ENCODE results near the gene ULK4.
"Not testable (repeated sequence)": the region's sequence is repeated elsewhere in the genome, so short reads cannot be mapped to it uniquely, and the experiment has no call there.

The ULK4 gene

GRCh38 chr3:41700155-41700554 is 261.7 kb downstream of the ULK4 start:
- no peaks in the 10 kb centered on the region for H3K4me1 ChIP-seq (ENCODE audit: insufficient read depth, low read length)
- H3K27me3 ChIP-seq (ENCODE audit: control insufficient read depth in 1 of 2, insufficient read depth in 2 of 2, low read length in 2 of 2) = no peaks in the 10 kb centered on the region
- no peak overlapping the region for H3K9ac ChIP-seq (ENCODE audit: low read length)
- no peak overlapping the region for H3K27ac ChIP-seq (ENCODE audit: low read depth, low read length)
- no peaks in the 10 kb centered on the region for H3K9me3 ChIP-seq (ENCODE audit: low read length)
- no peaks in the 10 kb centered on the region for H3K36me3 ChIP-seq (ENCODE audit: insufficient read depth, low read length)
- no peak overlapping the region for H3K4me3 ChIP-seq (ENCODE audit: low read depth in 1 of 2, low read length in 2 of 2)

- Histone ChIP-seq H3K4me1 (ENCODE audit: insufficient read depth, low read length) (no peaks in the 10 kb centered on the region), H3K4me3 (ENCODE audit: low read depth in 1 of 2, low read length in 2 of 2) (no peak overlapping the region), H3K36me3 (ENCODE audit: insufficient read depth, low read length) (no peaks in the 10 kb centered on the region), H3K9me3 (ENCODE audit: low read length) (no peaks in the 10 kb centered on the region), H3K9ac (ENCODE audit: low read length) (no peak overlapping the region), H3K27ac (ENCODE audit: low read depth, low read length) (no peak overlapping the region), H3K27me3 (ENCODE audit: control insufficient read depth in 1 of 2, insufficient read depth in 2 of 2, low read length in 2 of 2) (no peaks in the 10 kb centered on the region)
These were observed 263.0 kb downstream of the ULK4 start for GRCh38 chr3:41698898-41699297.

GRCh38 chr3:41697702-41698101 is 264.2 kb downstream of the ULK4 start:
- H3K27me3 ChIP-seq (ENCODE audit: control insufficient read depth in 1 of 2, insufficient read depth in 2 of 2, low read length in 2 of 2) = no peaks in the 10 kb centered on the region
- no peaks in the 10 kb centered on the region for H3K4me1 ChIP-seq (ENCODE audit: insufficient read depth, low read length)
- H3K4me3 ChIP-seq (ENCODE audit: low read depth in 1 of 2, low read length in 2 of 2) = no peak overlapping the region
- H3K36me3 ChIP-seq (ENCODE audit: insufficient read depth, low read length) = no peaks in the 10 kb centered on the region
- no peaks in the 10 kb centered on the region for H3K9me3 ChIP-seq (ENCODE audit: low read length)
- H3K9ac ChIP-seq (ENCODE audit: low read length) = no peak overlapping the region
- H3K27ac ChIP-seq (ENCODE audit: low read depth, low read length) = no peak overlapping the region

- not testable (repeated sequence) for H3K27me3 ChIP-seq (ENCODE audit: control insufficient read depth in 1 of 2, insufficient read depth in 2 of 2, low read length in 2 of 2); H3K9me3 ChIP-seq (ENCODE audit: low read length); H3K4me3 ChIP-seq (ENCODE audit: low read depth in 1 of 2, low read length in 2 of 2); H3K4me1 ChIP-seq (ENCODE audit: insufficient read depth, low read length); H3K36me3 ChIP-seq (ENCODE audit: insufficient read depth, low read length); H3K9ac ChIP-seq (ENCODE audit: low read length); H3K27ac ChIP-seq (ENCODE audit: low read depth, low read length)
These were observed 266.1 kb downstream of the ULK4 start for GRCh38 chr3:41695806-41696205.

GRCh38 chr3:41693799-41694198 is 268.1 kb downstream of the ULK4 start:
- H3K4me3 ChIP-seq (ENCODE audit: low read depth in 1 of 2, low read length in 2 of 2) = no peak overlapping the region
- H3K27ac ChIP-seq (ENCODE audit: low read depth, low read length) = no peak overlapping the region
- no peaks in the 10 kb centered on the region for H3K9me3 ChIP-seq (ENCODE audit: low read length)
- peaks cover 9% of the 10 kb centered on the region for H3K4me1 ChIP-seq (ENCODE audit: insufficient read depth, low read length)
- H3K27me3 ChIP-seq (ENCODE audit: control insufficient read depth in 1 of 2, insufficient read depth in 2 of 2, low read length in 2 of 2) = no peaks in the 10 kb centered on the region
- H3K9ac ChIP-seq (ENCODE audit: low read length) = no peak overlapping the region
- H3K36me3 ChIP-seq (ENCODE audit: insufficient read depth, low read length) = no peaks in the 10 kb centered on the region

- Histone ChIP-seq H3K27me3 (ENCODE audit: control insufficient read depth in 1 of 2, insufficient read depth in 2 of 2, low read length in 2 of 2) (no peaks in the 10 kb centered on the region), H3K36me3 (ENCODE audit: insufficient read depth, low read length) (no peaks in the 10 kb centered on the region), H3K4me1 (ENCODE audit: insufficient read depth, low read length) (peaks cover 11% of the 10 kb centered on the region), H3K9me3 (ENCODE audit: low read length) (no peaks in the 10 kb centered on the region), H3K9ac (ENCODE audit: low read length) (no peak overlapping the region), H3K4me3 (ENCODE audit: low read depth in 1 of 2, low read length in 2 of 2) (no peak overlapping the region), H3K27ac (ENCODE audit: low read depth, low read length) (no peak overlapping the region)
These were observed 270.9 kb downstream of the ULK4 start for GRCh38 chr3:41690766-41691563.

GRCh38 chr3:41688595-41689380 is 273.1 kb downstream of the ULK4 start:
- Histone ChIP-seq H3K4me1 (ENCODE audit: insufficient read depth, low read length) (peaks cover 11% of the 10 kb centered on the region), H3K27me3 (ENCODE audit: control insufficient read depth in 1 of 2, insufficient read depth in 2 of 2, low read length in 2 of 2) (no peaks in the 10 kb centered on the region), H3K9ac (ENCODE audit: low read length) (no peak overlapping the region), H3K9me3 (ENCODE audit: low read length) (no peaks in the 10 kb centered on the region), H3K36me3 (ENCODE audit: insufficient read depth, low read length) (no peaks in the 10 kb centered on the region), H3K4me3 (ENCODE audit: low read depth in 1 of 2, low read length in 2 of 2) (no peak overlapping the region), H3K27ac (ENCODE audit: low read depth, low read length) (no peak overlapping the region)

- Histone ChIP-seq H3K36me3 (ENCODE audit: insufficient read depth, low read length) (no peaks in the 10 kb centered on the region), H3K27ac (ENCODE audit: low read depth, low read length) (no peak overlapping the region), H3K9ac (ENCODE audit: low read length) (no peak overlapping the region), H3K4me3 (ENCODE audit: low read depth in 1 of 2, low read length in 2 of 2) (no peak overlapping the region), H3K4me1 (ENCODE audit: insufficient read depth, low read length) (peaks cover 12% of the 10 kb centered on the region), H3K27me3 (ENCODE audit: control insufficient read depth in 1 of 2, insufficient read depth in 2 of 2, low read length in 2 of 2) (no peaks in the 10 kb centered on the region), H3K9me3 (ENCODE audit: low read length) (no peaks in the 10 kb centered on the region)
These were observed 276.8 kb downstream of the ULK4 start for GRCh38 chr3:41684797-41685735.

- peaks cover 9% of the 10 kb centered on the region for H3K4me1 ChIP-seq (ENCODE audit: insufficient read depth, low read length)
- H3K27me3 ChIP-seq (ENCODE audit: control insufficient read depth in 1 of 2, insufficient read depth in 2 of 2, low read length in 2 of 2) = no peaks in the 10 kb centered on the region
- H3K9ac ChIP-seq (ENCODE audit: low read length) = no peak overlapping the region
- no peak overlapping the region for H3K4me3 ChIP-seq (ENCODE audit: low read depth in 1 of 2, low read length in 2 of 2)
- H3K36me3 ChIP-seq (ENCODE audit: insufficient read depth, low read length) = no peaks in the 10 kb centered on the region
- H3K27ac ChIP-seq (ENCODE audit: low read depth, low read length) = no peak overlapping the region
- no peaks in the 10 kb centered on the region for H3K9me3 ChIP-seq (ENCODE audit: low read length)
These were observed 278.1 kb downstream of the ULK4 start for GRCh38 chr3:41683666-41684350.

GRCh38 chr3:41682996-41683395 is 278.9 kb downstream of the ULK4 start:
- peaks cover 6% of the 10 kb centered on the region for H3K4me1 ChIP-seq (ENCODE audit: insufficient read depth, low read length)
- no peaks in the 10 kb centered on the region for H3K36me3 ChIP-seq (ENCODE audit: insufficient read depth, low read length)
- no peak overlapping the region for H3K9ac ChIP-seq (ENCODE audit: low read length)
- H3K27me3 ChIP-seq (ENCODE audit: control insufficient read depth in 1 of 2, insufficient read depth in 2 of 2, low read length in 2 of 2) = no peaks in the 10 kb centered on the region
- no peaks in the 10 kb centered on the region for H3K9me3 ChIP-seq (ENCODE audit: low read length)
- H3K27ac ChIP-seq (ENCODE audit: low read depth, low read length) = no peak overlapping the region
- H3K4me3 ChIP-seq (ENCODE audit: low read depth in 1 of 2, low read length in 2 of 2) = no peak overlapping the region

GRCh38 chr3:41682382-41682781 is 279.5 kb downstream of the ULK4 start:
- H3K36me3 ChIP-seq (ENCODE audit: insufficient read depth, low read length) = no peaks in the 10 kb centered on the region
- no peaks in the 10 kb centered on the region for H3K9me3 ChIP-seq (ENCODE audit: low read length)
- peaks cover 6% of the 10 kb centered on the region for H3K4me1 ChIP-seq (ENCODE audit: insufficient read depth, low read length)
- no peak overlapping the region for H3K9ac ChIP-seq (ENCODE audit: low read length)
- H3K27me3 ChIP-seq (ENCODE audit: control insufficient read depth in 1 of 2, insufficient read depth in 2 of 2, low read length in 2 of 2) = no peaks in the 10 kb centered on the region
- H3K4me3 ChIP-seq (ENCODE audit: low read depth in 1 of 2, low read length in 2 of 2) = no peak overlapping the region
- no peak overlapping the region for H3K27ac ChIP-seq (ENCODE audit: low read depth, low read length)
